WTC11 (cell line): ENCODE measurements around the gene ITPK1. TPM values are rescaled to one million over a fixed set of nuclear protein-coding genes. Genes with fewer than 3 reads are reported as not detected.

ENCODE experiments used
- ATAC-seq: fragments of 200-7000 bp; cut with Tn5 transposase; 2 replicates; pipeline ENCODE4 v1.10.0; 2021; ENCODE audit warnings: mild to moderate bottlenecking, moderate library complexity
- CTCF ChIA-PET: fragments of 300-600 bp; sonication (Branson Sonifier 250); formaldehyde crosslinking; loops from one replicate; lab custom pipeline; 2021; ENCODE audit warnings: antibody characterized with exemption; lab: Charles Lee
- POLR2A ChIA-PET: fragments of 350-600 bp; sonication (Branson Sonifier 250); formaldehyde crosslinking; loops from one replicate; lab custom pipeline; 2021; ENCODE audit warnings: antibody characterized with exemption; lab: Charles Lee
- DNase-seq: peaks from one replicate; pipeline ENCODE4 v3.0.0; 2021; ENCODE audit warnings: low spot score
- H3K27ac Mint-ChIP-seq: 2 replicates; pipeline ENCODE4 v1.8.0; 2021; ENCODE audit warnings: mixed read lengths
- H3K27me3 Mint-ChIP-seq: 2 replicates; pipeline ENCODE4 v1.8.0; 2021; ENCODE audit warnings: low read depth, mild to moderate bottlenecking, moderate library complexity, mixed read lengths
- H3K36me3 Mint-ChIP-seq: 2 replicates; pipeline ENCODE4 v1.8.0; 2021; ENCODE audit warnings: mixed read lengths
- H3K4me1 Mint-ChIP-seq: 2 replicates; pipeline ENCODE4 v1.8.0; 2022; ENCODE audit warnings: mixed read lengths
- H3K4me3 Mint-ChIP-seq: 2 replicates; pipeline ENCODE4 v1.8.0; 2021; ENCODE audit warnings: mild to moderate bottlenecking, moderate library complexity, mixed read lengths
- H3K9me3 Mint-ChIP-seq: 2 replicates; pipeline ENCODE4 v1.8.0; 2021; ENCODE audit warnings: mixed read lengths
- AR ChIP-seq: fragments of 250-450 bp; sonication (Bioruptor Pico); IDR thresholded peaks from 2 replicates; pipeline ENCODE4 v1.9.0; 2021; ENCODE audit warnings: mild to moderate bottlenecking
- ARID4B ChIP-seq: sonication (generic); formaldehyde crosslinking; IDR thresholded peaks from 2 replicates; pipeline ENCODE4 v1.8.0; 2023; ENCODE audit warnings: missing genetic modification reagents, mild to moderate bottlenecking, borderline replicate concordance
- ATF1 ChIP-seq: sonication (generic); formaldehyde crosslinking; IDR thresholded peaks from 2 replicates; pipeline ENCODE4 v1.8.1; 2023; ENCODE audit warnings: mild to moderate bottlenecking, moderate library complexity, missing genetic modification reagents
- ATF2 ChIP-seq: sonication (generic); formaldehyde crosslinking; IDR thresholded peaks from 2 replicates; pipeline ENCODE4 v1.8.1; 2022; ENCODE audit warnings: low read depth, missing genetic modification reagents, borderline replicate concordance
- CBFB ChIP-seq: sonication (generic); formaldehyde crosslinking; IDR thresholded peaks from 2 replicates; pipeline ENCODE4 v1.8.1; 2022; ENCODE audit warnings: mild to moderate bottlenecking, low read depth, missing genetic modification reagents
- CREM ChIP-seq: sonication (generic); formaldehyde crosslinking; IDR thresholded peaks from 2 replicates; pipeline ENCODE4 v1.8.1; 2022; ENCODE audit warnings: mild to moderate bottlenecking, missing genetic modification reagents, moderate library complexity
- ESRRA ChIP-seq: sonication (generic); formaldehyde crosslinking; IDR thresholded peaks from 2 replicates; pipeline ENCODE4 v1.8.1; 2022; ENCODE audit warnings: mild to moderate bottlenecking, missing genetic modification reagents, borderline replicate concordance
- FOXJ3 ChIP-seq: sonication (generic); formaldehyde crosslinking; IDR thresholded peaks from 2 replicates; pipeline ENCODE4 v1.9.0; 2021; ENCODE audit warnings: missing genetic modification reagents, mild to moderate bottlenecking, borderline replicate concordance
- GABPB1 ChIP-seq: sonication (generic); formaldehyde crosslinking; IDR thresholded peaks from 2 replicates; pipeline ENCODE4 v1.8.1; 2023; ENCODE audit warnings: mild to moderate bottlenecking, missing genetic modification reagents
- HMGA2 ChIP-seq: fragments of 250-450 bp; sonication (Bioruptor Pico); IDR thresholded peaks from 2 replicates; pipeline ENCODE4 v1.4.0; 2021; ENCODE audit warnings: mild to moderate bottlenecking, moderate library complexity
- JUN ChIP-seq: sonication (generic); formaldehyde crosslinking; IDR thresholded peaks from 2 replicates; pipeline ENCODE4 v1.8.0; 2023; ENCODE audit warnings: mild to moderate bottlenecking, missing genetic modification reagents
- NR2C2 ChIP-seq: sonication (generic); formaldehyde crosslinking; IDR thresholded peaks from 2 replicates; pipeline ENCODE4 v1.8.0; 2022; ENCODE audit warnings: mild to moderate bottlenecking, missing genetic modification reagents
- NR3C1 ChIP-seq: sonication (generic); formaldehyde crosslinking; conservative IDR thresholded peaks from 2 replicates; pipeline ENCODE4 v1.8.1; 2023; ENCODE audit warnings: low read depth, mild to moderate bottlenecking, missing genetic modification reagents
- ZNF138 ChIP-seq: sonication (generic); formaldehyde crosslinking; conservative IDR thresholded peaks from 2 replicates; pipeline ENCODE4 v1.8.1; 2022; ENCODE audit warnings: mild to moderate bottlenecking, moderate library complexity, missing genetic modification reagents
- ZNF416 ChIP-seq: fragments of 250-450 bp; sonication (Bioruptor Pico); IDR thresholded peaks from 2 replicates; pipeline ENCODE4 v1.9.0; 2021; ENCODE audit warnings: mild to moderate bottlenecking, inconsistent platforms
- ZNF425 ChIP-seq: fragments of 250-450 bp; sonication (Bioruptor Pico); conservative IDR thresholded peaks from 2 replicates; pipeline ENCODE4 v1.9.0; 2021; ENCODE audit warnings: mild to moderate bottlenecking
- ZNF512 ChIP-seq: sonication (generic); formaldehyde crosslinking; IDR thresholded peaks from 2 replicates; pipeline ENCODE4 v1.8.1; 2022; ENCODE audit warnings: missing genetic modification reagents, borderline replicate concordance
- ZNF671 ChIP-seq: fragments of 250-450 bp; sonication (Bioruptor Pico); IDR thresholded peaks from 2 replicates; pipeline ENCODE4 v1.8.0; 2021; ENCODE audit warnings: mild to moderate bottlenecking
- total RNA-seq: library from RNA; stranded (reverse); gene quantifications from 3 replicates; pipeline ENCODE4 v1.2.3, GENCODE V29; 2021
- TF ChIP-seq, protein P1 (sequence below): fragments of 200-600 bp; IDR thresholded peaks from 2 replicates; pipeline ENCODE4 v1.8.0; 2022; ENCODE audit warnings: antibody characterized with exemption
- TF ChIP-seq, protein P2 (sequence below): sonication (generic); formaldehyde crosslinking; IDR thresholded peaks from 2 replicates; pipeline ENCODE4 v1.8.0; 2022; ENCODE audit warnings: mild to moderate bottlenecking, missing genetic modification reagents
- TF ChIP-seq, protein P3 (sequence below): sonication (generic); formaldehyde crosslinking; conservative IDR thresholded peaks from 2 replicates; pipeline ENCODE4 v1.8.1; 2022; ENCODE audit warnings: mild to moderate bottlenecking, missing genetic modification reagents

ITPK1 gene
- total RNA-seq, 1 experiment from 2014 or later, result 144 TPM

GRCh38 chr14:93079321-93079720 lies 36.4 kb downstream of the ITPK1 start:
- Mint-ChIP-seq H3K27me3 (no peaks in the 10 kb centered on the region), H3K36me3 (peaks cover 3% of the 10 kb centered on the region), H3K4me1 (peaks cover 26% of the 10 kb centered on the region)
- DNase-seq, result no peak
- TF ChIP-seq, protein P1, sequence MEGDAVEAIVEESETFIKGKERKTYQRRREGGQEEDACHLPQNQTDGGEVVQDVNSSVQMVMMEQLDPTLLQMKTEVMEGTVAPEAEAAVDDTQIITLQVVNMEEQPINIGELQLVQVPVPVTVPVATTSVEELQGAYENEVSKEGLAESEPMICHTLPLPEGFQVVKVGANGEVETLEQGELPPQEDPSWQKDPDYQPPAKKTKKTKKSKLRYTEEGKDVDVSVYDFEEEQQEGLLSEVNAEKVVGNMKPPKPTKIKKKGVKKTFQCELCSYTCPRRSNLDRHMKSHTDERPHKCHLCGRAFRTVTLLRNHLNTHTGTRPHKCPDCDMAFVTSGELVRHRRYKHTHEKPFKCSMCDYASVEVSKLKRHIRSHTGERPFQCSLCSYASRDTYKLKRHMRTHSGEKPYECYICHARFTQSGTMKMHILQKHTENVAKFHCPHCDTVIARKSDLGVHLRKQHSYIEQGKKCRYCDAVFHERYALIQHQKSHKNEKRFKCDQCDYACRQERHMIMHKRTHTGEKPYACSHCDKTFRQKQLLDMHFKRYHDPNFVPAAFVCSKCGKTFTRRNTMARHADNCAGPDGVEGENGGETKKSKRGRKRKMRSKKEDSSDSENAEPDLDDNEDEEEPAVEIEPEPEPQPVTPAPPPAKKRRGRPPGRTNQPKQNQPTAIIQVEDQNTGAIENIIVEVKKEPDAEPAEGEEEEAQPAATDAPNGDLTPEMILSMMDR, result no peak
- TF ChIP-seq GABPB1 (no peak), CREM (CRISPR knock-in tag) (no peak), NR2C2 (CRISPR knock-in tag) (no peak), FOXJ3 (CRISPR knock-in tag) (no peak), ATF2 (CRISPR knock-in tag) (no peak), ZNF671 (CRISPR knock-in tag) (no peak), CBFB (no peak), JUN (CRISPR knock-in tag) (no peak), ZNF416 (no peak), NR3C1 (no peak), ESRRA (CRISPR knock-in tag) (no peak)
- TF ChIP-seq, protein P2, sequence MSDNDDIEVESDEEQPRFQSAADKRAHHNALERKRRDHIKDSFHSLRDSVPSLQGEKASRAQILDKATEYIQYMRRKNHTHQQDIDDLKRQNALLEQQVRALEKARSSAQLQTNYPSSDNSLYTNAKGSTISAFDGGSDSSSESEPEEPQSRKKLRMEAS (CRISPR knock-in tag), result no peak
- TF ChIP-seq, all 79 proteins: peak for 0
- no peaks in the 10 kb centered on the region for H3K9me3 Mint-ChIP-seq
- POLR2A ChIA-PET, result no interaction called here
- CTCF ChIA-PET, result interaction anchor here (0.5 to 1.8 kb wide), 3 partner anchors 28 to 98 kb away, joined by 3 to 8 read pairs (median 4); no protein-coding TSS in a partner anchor
- no peak overlapping the region for H3K27ac Mint-ChIP-seq
- H3K4me3 Mint-ChIP-seq, result no peak overlapping the region
- ATAC-seq, result no peak; the same call in 1 of the 2 replicates

- H3K27me3 Mint-ChIP-seq, result no peaks in the 10 kb centered on the region
- H3K27ac Mint-ChIP-seq, result peak overlapping the region; percentile 8; the same call in 1 of the 2 replicates
- no peak overlapping the region for H3K4me3 Mint-ChIP-seq
- no peaks in the 10 kb centered on the region for H3K9me3 Mint-ChIP-seq
- peaks cover 29% of the 10 kb centered on the region for H3K4me1 Mint-ChIP-seq
- H3K36me3 Mint-ChIP-seq, result peaks cover under 1% of the 10 kb centered on the region
- ATAC-seq, result no peak
- DNase-seq, result no peak
- POLR2A ChIA-PET, result no interaction called here
- CTCF ChIA-PET, result interaction anchor here (1.2 to 1.8 kb wide), 2 partner anchors 35 to 99 kb away, joined by 3 to 8 read pairs; no protein-coding TSS in a partner anchor
- TF ChIP-seq ARID4B (no peak), ZNF138 (CRISPR knock-in tag) (no peak), AR (CRISPR knock-in tag) (no peak), ZNF425 (CRISPR knock-in tag) (no peak), ATF1 (no peak), ZNF512 (CRISPR knock-in tag) (no peak), ESRRA (CRISPR knock-in tag) (no peak), HMGA2 (no peak)
- TF ChIP-seq, protein P3, sequence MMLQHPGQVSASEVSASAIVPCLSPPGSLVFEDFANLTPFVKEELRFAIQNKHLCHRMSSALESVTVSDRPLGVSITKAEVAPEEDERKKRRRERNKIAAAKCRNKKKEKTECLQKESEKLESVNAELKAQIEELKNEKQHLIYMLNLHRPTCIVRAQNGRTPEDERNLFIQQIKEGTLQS (CRISPR knock-in tag), result no peak
Measured at GRCh38 chr14:93078870-93079269, 36.9 kb downstream of the ITPK1 start.
